HG03159 (cell line): ENCODE measurements around the gene PAPLN.

Experiments
- ATAC-seq: cut with Tn5 transposase; IDR thresholded peaks from one replicate; pipeline ENCODE4 v1.9.1; 2021; ENCODE audit warnings: mild to moderate bottlenecking, moderate library complexity; ENCODE audit not compliant: unreplicated experiment

PAPLN gene

GRCh38 chr14:73227812-73228781, 9.2 kb upstream of the PAPLN start:
- ATAC-seq = no peak

- ATAC-seq = no peak
These were observed 7.3 kb upstream of the PAPLN start for GRCh38 chr14:73230051-73230450.

GRCh38 chr14:73231981-73232851, 5.1 kb upstream of the PAPLN start:
- ATAC-seq = no peak

GRCh38 chr14:73232984-73233383, 4.3 kb upstream of the PAPLN start:
- no peak for ATAC-seq

- ATAC-seq = no peak
These were observed 3.7 kb upstream of the PAPLN start for GRCh38 chr14:73233564-73233963.

- no peak for ATAC-seq
These were observed 3.3 kb upstream of the PAPLN start for GRCh38 chr14:73234029-73234428.

- no peak for ATAC-seq
These were observed 2.5 kb upstream of the PAPLN start for GRCh38 chr14:73234586-73235394.

GRCh38 chr14:73235531-73236155, 1.7 kb upstream of the PAPLN start:
- no peak for ATAC-seq

GRCh38 chr14:73236157-73236556, 1.1 kb upstream of the PAPLN start:
- ATAC-seq = no peak

- ATAC-seq = no peak
These were observed 521 bp upstream of the PAPLN start for GRCh38 chr14:73236752-73237218.

- ATAC-seq = no peak
These were observed 599 bp downstream of the PAPLN start for GRCh38 chr14:73237786-73238423.

- no peak for ATAC-seq
These were observed 1.1 kb downstream of the PAPLN start for GRCh38 chr14:73238424-73238852.

- no peak for ATAC-seq
These were observed 1.6 kb downstream of the PAPLN start for GRCh38 chr14:73238941-73239340.

- ATAC-seq = no peak
These were observed 2.3 kb downstream of the PAPLN start for GRCh38 chr14:73239393-73240241.

GRCh38 chr14:73240816-73241480, 3.6 kb downstream of the PAPLN start:
- ATAC-seq = no peak

GRCh38 chr14:73241481-73242165, 4.3 kb downstream of the PAPLN start:
- no peak for ATAC-seq

GRCh38 chr14:73242357-73242901, 5.1 kb downstream of the PAPLN start:
- no peak for ATAC-seq
